Ishikawa (cell line): Measurements from ENCODE around the gene FAN1.

ENCODE experiments used
- CEBPB ChIP-seq: IDR thresholded peaks from 2 replicates; pipeline ENCODE4 v1.6.1; 2012
- CREB1 ChIP-seq: IDR thresholded peaks from 2 replicates; pipeline ENCODE4 v1.6.1; 2012; ENCODE audit warnings: low read depth
- EGR1 ChIP-seq: IDR thresholded peaks from 2 replicates; pipeline ENCODE4 v1.6.1; 2012
- EP300 ChIP-seq: IDR thresholded peaks from 2 replicates; pipeline ENCODE4 v1.6.1; 2012; ENCODE audit warnings: borderline replicate concordance
- FOXM1 ChIP-seq: IDR thresholded peaks from 2 replicates; pipeline ENCODE4 v1.6.1; 2012; ENCODE audit warnings: low read depth, borderline replicate concordance
- MAX ChIP-seq: IDR thresholded peaks from 2 replicates; pipeline ENCODE4 v1.6.1; 2012
- NFIC ChIP-seq: IDR thresholded peaks from 2 replicates; pipeline ENCODE4 v1.6.1; 2012
- RAD21 ChIP-seq: IDR thresholded peaks from 2 replicates; pipeline ENCODE4 v1.6.1; 2012; ENCODE audit warnings: low read depth
- REST ChIP-seq: IDR thresholded peaks from 2 replicates; pipeline ENCODE4 v1.6.1; 2012; ENCODE audit warnings: low read depth, mild to moderate bottlenecking
- TAF1 ChIP-seq: IDR thresholded peaks from 2 replicates; pipeline ENCODE4 v1.6.1; 2012; ENCODE audit warnings: low read depth, mild to moderate bottlenecking
- TCF12 ChIP-seq: IDR thresholded peaks from 2 replicates; pipeline ENCODE4 v1.6.1; 2012; ENCODE audit warnings: low read depth
- TEAD4 ChIP-seq: IDR thresholded peaks from 2 replicates; pipeline ENCODE4 v1.6.1; 2012
- USF1 ChIP-seq: IDR thresholded peaks from 2 replicates; pipeline ENCODE4 v1.6.1; 2012
- YY1 ChIP-seq: IDR thresholded peaks from 2 replicates; pipeline ENCODE4 v1.6.1; 2012; ENCODE audit warnings: low read depth
- ZBTB7A ChIP-seq: IDR thresholded peaks from 2 replicates; pipeline ENCODE4 v1.6.1; 2012; ENCODE audit warnings: low read depth

The FAN1 gene

GRCh38 chr15:30962079-30962478 lies 58.4 kb downstream of the FAN1 start:
- no peak for TF ChIP-seq FOXM1
- TF ChIP-seq REST: no peak
- TF ChIP-seq RAD21: no peak
- no peak for TF ChIP-seq NFIC
- TF ChIP-seq TEAD4: no peak
- TF ChIP-seq EGR1: no peak
- TF ChIP-seq ZBTB7A: no peak
- no peak for TF ChIP-seq EP300
- no peak for TF ChIP-seq TAF1
- TF ChIP-seq YY1: no peak
- TF ChIP-seq CREB1: no peak
- no peak for TF ChIP-seq CEBPB
- no peak for TF ChIP-seq USF1
- TF ChIP-seq MAX: no peak
- TF ChIP-seq TCF12: no peak

- no peak for TF ChIP-seq YY1
- TF ChIP-seq TAF1: no peak
- no peak for TF ChIP-seq TCF12
- TF ChIP-seq CEBPB: no peak
- no peak for TF ChIP-seq ZBTB7A
- no peak for TF ChIP-seq FOXM1
- TF ChIP-seq REST: no peak
- TF ChIP-seq NFIC: no peak
- no peak for TF ChIP-seq RAD21
- TF ChIP-seq TEAD4: no peak
- no peak for TF ChIP-seq EP300
- no peak for TF ChIP-seq EGR1
- TF ChIP-seq CREB1: no peak
These were observed 58.9 kb downstream of the FAN1 start for GRCh38 chr15:30962659-30963058.

- TF ChIP-seq EP300 (no peak), TAF1 (no peak), MAX (no peak), CREB1 (no peak), CEBPB (no peak), YY1 (no peak), FOXM1 (no peak), TCF12 (no peak), USF1 (no peak), RAD21 (no peak), NFIC (no peak)
These were observed 60.0 kb downstream of the FAN1 start for GRCh38 chr15:30963681-30964080.

GRCh38 chr15:30969724-30970123 lies 66.0 kb downstream of the FAN1 start:
- no peak for TF ChIP-seq EP300
- no peak for TF ChIP-seq EGR1
- TF ChIP-seq RAD21: no peak
- no peak for TF ChIP-seq TEAD4
- TF ChIP-seq REST: no peak
- TF ChIP-seq MAX: no peak
- TF ChIP-seq FOXM1: no peak
- TF ChIP-seq USF1: no peak
- TF ChIP-seq CREB1: no peak
- TF ChIP-seq CEBPB: no peak
- TF ChIP-seq YY1: no peak
- TF ChIP-seq TAF1: no peak
- TF ChIP-seq ZBTB7A: no peak
- TF ChIP-seq NFIC: no peak
- no peak for TF ChIP-seq TCF12
